Thoracic aorta (tissue), 2 donors: ENCODE measurements around the gene DZANK1. TPM values are rescaled to one million over a fixed set of nuclear protein-coding genes. Genes with fewer than 3 reads are reported as not detected.
"Not testable (repeated sequence)": the region's sequence is repeated elsewhere in the genome, so short reads cannot be mapped to it uniquely, and the experiment has no call there.

Experiments used
- ATAC-seq: fragments of 150-250 bp; one replicate; pipeline ENCODE4 v1.8.0; 2017; ENCODE audit warnings: low read depth; ENCODE audit not compliant: insufficient number of reproducible peaks, low FRiP score
- DNase-seq: peaks from one replicate; pipeline ENCODE4 v3.0.0-alpha.2; 2020; ENCODE audit warnings: low spot score
- H3K27ac ChIP-seq, 2 donors: fragments of 200-600 bp; sonication (generic); 1 replicate in 1 of 2; 2 replicates in 1 of 2; pipeline ENCODE4 v1.5.1; 2016; ENCODE audit warnings: mild to moderate bottlenecking in 2 of 2, moderate library complexity in 2 of 2
- H3K27me3 ChIP-seq: fragments of 200-600 bp; sonication (generic); replicated peaks from 2 replicates; pipeline ENCODE4 v1.6.0; 2016; ENCODE audit warnings: mild to moderate bottlenecking; ENCODE audit not compliant: insufficient read depth
- H3K36me3 ChIP-seq: fragments of 200-600 bp; sonication (generic); one replicate; pipeline ENCODE4 v1.5.1; 2016
- H3K4me1 ChIP-seq, 2 donors: fragments of 200-600 bp; sonication (generic); 1 replicate in 1 of 2; 2 replicates in 1 of 2; pipeline versions ENCODE4 v1.5.1 to v1.6.0; 2016; ENCODE audit warnings: low read depth in 2 of 2, mild to moderate bottlenecking in 1 of 2; ENCODE audit not compliant: control insufficient read depth in 1 of 2
- H3K4me3 ChIP-seq: fragments of 200-600 bp; sonication (generic); 2 replicates; pipeline ENCODE4 v1.5.1; 2016; ENCODE audit warnings: mild to moderate bottlenecking
- H3K9me3 ChIP-seq: fragments of 200-600 bp; sonication (generic); 2 replicates; pipeline ENCODE4 v1.5.1; 2016
- CTCF ChIP-seq: fragments of 200-600 bp; sonication (generic); IDR thresholded peaks from one replicate; pipeline ENCODE4 v1.5.1; 2019; ENCODE audit warnings: antibody characterized with exemption
- total RNA-seq, 2 donors: library from RNA; depleted of rRNA; stranded (reverse); fragments of >200 nt; gene quantifications; one replicate each; pipeline versions ENCODE4 v1.1.0 to v1.2.3, GENCODE V29; 2016

DZANK1 gene
- total RNA-seq, 2 donors from 2014 or later: 3.2 to 3.7 TPM

- no peak overlapping the region for H3K27ac ChIP-seq
- no peak for TF ChIP-seq CTCF
- H3K36me3 ChIP-seq: no peaks in the 10 kb centered on the region
- no peaks in the 10 kb centered on the region for H3K4me1 ChIP-seq
- DNase-seq (no peak), ATAC-seq (no peak)
- no peaks in the 10 kb centered on the region for H3K27me3 ChIP-seq
- H3K4me3 ChIP-seq: no peak overlapping the region
- no peaks in the 10 kb centered on the region for H3K9me3 ChIP-seq
Measured at GRCh38 chr20:18363708-18364107, 103.1 kb downstream of the DZANK1 start.

GRCh38 chr20:18362916-18363315, 103.9 kb downstream of the DZANK1 start:
- Histone ChIP-seq H3K36me3 (no peaks in the 10 kb centered on the region), H3K27ac (no peak overlapping the region), H3K9me3 (no peaks in the 10 kb centered on the region), H3K27me3 (no peaks in the 10 kb centered on the region), H3K4me3 (no peak overlapping the region), H3K4me1 (no peaks in the 10 kb centered on the region)
- no peak for DNase-seq
- ATAC-seq: no peak
- TF ChIP-seq CTCF: no peak

- DNase-seq (no peak), ATAC-seq (no peak)
- H3K4me3 ChIP-seq: no peak overlapping the region
- H3K9me3 ChIP-seq: no peaks in the 10 kb centered on the region
- no peak for TF ChIP-seq CTCF
- no peaks in the 10 kb centered on the region for H3K4me1 ChIP-seq
- H3K36me3 ChIP-seq: no peaks in the 10 kb centered on the region
- H3K27me3 ChIP-seq: no peaks in the 10 kb centered on the region
- H3K27ac ChIP-seq: no peak overlapping the region
Measured at GRCh38 chr20:18361678-18362077, 105.2 kb downstream of the DZANK1 start.

- Histone ChIP-seq H3K4me3 (no peak overlapping the region), H3K36me3 (no peaks in the 10 kb centered on the region), H3K27ac (no peak overlapping the region), H3K4me1 (no peaks in the 10 kb centered on the region), H3K9me3 (no peaks in the 10 kb centered on the region), H3K27me3 (no peaks in the 10 kb centered on the region)
- DNase-seq (no peak), ATAC-seq (no peak)
- TF ChIP-seq CTCF: no peak
Measured at GRCh38 chr20:18360635-18361034, 106.2 kb downstream of the DZANK1 start.

- H3K27ac ChIP-seq: no peak overlapping the region
- no peaks in the 10 kb centered on the region for H3K36me3 ChIP-seq
- H3K9me3 ChIP-seq: no peaks in the 10 kb centered on the region
- H3K4me1 ChIP-seq: no peaks in the 10 kb centered on the region
- H3K4me3 ChIP-seq: no peak overlapping the region
- TF ChIP-seq CTCF: no peak
- H3K27me3 ChIP-seq: no peaks in the 10 kb centered on the region
- no peak for DNase-seq
- ATAC-seq: no peak
Measured at GRCh38 chr20:18359854-18360253, 107.0 kb downstream of the DZANK1 start.

GRCh38 chr20:18349749-18350148, 117.1 kb downstream of the DZANK1 start:
- H3K27ac ChIP-seq, H3K27me3 ChIP-seq, H3K4me1 ChIP-seq, ATAC-seq, H3K4me3 ChIP-seq, DNase-seq, H3K9me3 ChIP-seq, H3K36me3 ChIP-seq: not testable (repeated sequence)
